H9 (cell line): ENCODE measurements around the gene LRTM2. TPM values are rescaled to one million over a fixed set of nuclear protein-coding genes. Genes with fewer than 3 reads are reported as not detected.

Source experiments
- DNase-seq: peaks from one replicate; pipeline ENCODE4 v3.0.0-alpha.2; 2017
- H2AFZ ChIP-seq: one replicate; pipeline ENCODE4 v1.6.1; 2013; ENCODE audit warnings: mild to moderate bottlenecking, low read length, control low read depth, moderate library complexity
- H2AK5ac ChIP-seq: 2 replicates; pipeline ENCODE4 v1.6.1; 2013; ENCODE audit warnings: low read length, control low read depth, mixed read lengths; ENCODE audit not compliant: insufficient read length
- H2BK120ac ChIP-seq: one replicate; pipeline ENCODE4 v1.6.1; 2013; ENCODE audit warnings: low read depth, mild to moderate bottlenecking, low read length, control low read depth, inconsistent platforms; ENCODE audit not compliant: poor library complexity, severe bottlenecking
- H2BK12ac ChIP-seq: 2 replicates; pipeline ENCODE4 v1.6.1; 2013; ENCODE audit warnings: low read length, control low read depth, mixed read lengths, low read depth; ENCODE audit not compliant: insufficient read length
- H2BK15ac ChIP-seq: 2 replicates; pipeline ENCODE4 v1.6.1; 2013; ENCODE audit warnings: low read depth, low read length, control low read depth
- H2BK20ac ChIP-seq: one replicate; pipeline ENCODE4 v1.6.1; 2013; ENCODE audit warnings: low read depth, mild to moderate bottlenecking, low read length, control low read depth, inconsistent platforms; ENCODE audit not compliant: poor library complexity, severe bottlenecking
- H2BK5ac ChIP-seq: 2 replicates; pipeline ENCODE4 v1.6.1; 2013; ENCODE audit warnings: low read length, control low read depth, mixed read lengths; ENCODE audit not compliant: insufficient read length
- H3K14ac ChIP-seq: 2 replicates; pipeline ENCODE4 v1.6.1; 2013; ENCODE audit warnings: low read length, control low read depth; ENCODE audit not compliant: insufficient read depth
- H3K18ac ChIP-seq: 2 replicates; pipeline ENCODE4 v1.6.1; 2013; ENCODE audit warnings: low read depth, mild to moderate bottlenecking, mixed read lengths, low read length, control low read depth; ENCODE audit not compliant: insufficient read length
- H3K23ac ChIP-seq: 2 replicates; pipeline ENCODE4 v1.6.1; 2013; ENCODE audit warnings: low read length, control low read depth, mixed read lengths, low read depth; ENCODE audit not compliant: insufficient read length
- H3K23me2 ChIP-seq: 2 replicates; pipeline ENCODE4 v1.6.1; 2013; ENCODE audit warnings: low read depth, mild to moderate bottlenecking, mixed read lengths, low read length, control low read depth; ENCODE audit not compliant: insufficient read length, poor library complexity, severe bottlenecking
- H3K27ac ChIP-seq: 2 replicates; pipeline ENCODE4 v1.5.1; 2013; ENCODE audit warnings: low read length, control low read depth, mixed read lengths, low read depth; ENCODE audit not compliant: insufficient read length
- H3K27me3 ChIP-seq: 2 replicates; pipeline ENCODE4 v1.6.1; 2013; ENCODE audit warnings: low read length, control low read depth, inconsistent platforms; ENCODE audit not compliant: insufficient read depth
- H3K4ac ChIP-seq: 2 replicates; pipeline ENCODE4 v1.6.1; 2013; ENCODE audit warnings: low read depth, mild to moderate bottlenecking, control low read depth, inconsistent platforms, low read length, moderate library complexity
- H3K4me1 ChIP-seq: 2 replicates; pipeline ENCODE4 v1.6.1; 2013; ENCODE audit warnings: low read length, control low read depth, inconsistent platforms; ENCODE audit not compliant: insufficient read depth
- H3K4me2 ChIP-seq: 2 replicates; pipeline ENCODE4 v1.6.1; 2013; ENCODE audit warnings: low read length, control low read depth, mixed read lengths; ENCODE audit not compliant: insufficient read length, insufficient read depth
- H3K56ac ChIP-seq: 2 replicates; pipeline ENCODE4 v1.6.1; 2013; ENCODE audit warnings: low read depth, mild to moderate bottlenecking, mixed read lengths, low read length, control low read depth; ENCODE audit not compliant: insufficient read length
- H3K79me1 ChIP-seq: 2 replicates; pipeline ENCODE4 v1.6.1; 2013; ENCODE audit warnings: low read depth, mild to moderate bottlenecking, moderate library complexity, low read length, control low read depth, inconsistent platforms; ENCODE audit not compliant: insufficient read depth, poor library complexity, severe bottlenecking
- H3K79me2 ChIP-seq: 2 replicates; pipeline ENCODE4 v1.6.1; 2013; ENCODE audit warnings: low read length, control low read depth, inconsistent platforms; ENCODE audit not compliant: insufficient read depth
- H3K9ac ChIP-seq: 2 replicates; pipeline ENCODE4 v1.6.1; 2013; ENCODE audit warnings: low read length, control low read depth, mixed read lengths; ENCODE audit not compliant: insufficient read length; ENCODE audit errors: extremely low read depth
- H3K9me3 ChIP-seq: one replicate; pipeline ENCODE4 v1.6.1; 2013; ENCODE audit warnings: low read depth, low read length, inconsistent platforms; ENCODE audit not compliant: control insufficient read depth
- H3T11ph ChIP-seq: one replicate; pipeline ENCODE4 v1.6.1; 2013; ENCODE audit warnings: mild to moderate bottlenecking, low read length, control low read depth, inconsistent platforms
- H4K20me1 ChIP-seq: one replicate; pipeline ENCODE4 v1.6.1; 2013; ENCODE audit not compliant: control insufficient read depth, insufficient read length, insufficient read depth
- H4K5ac ChIP-seq: 2 replicates; pipeline ENCODE4 v1.6.1; 2013; ENCODE audit warnings: low read depth, mild to moderate bottlenecking, mixed read lengths, low read length, control low read depth; ENCODE audit not compliant: insufficient read length
- H4K8ac ChIP-seq: replicated peaks from 2 replicates; pipeline ENCODE4 v1.6.1; 2013; ENCODE audit warnings: low read length, control low read depth, mixed read lengths, low read depth; ENCODE audit not compliant: insufficient read length
- H4K91ac ChIP-seq: 2 replicates; pipeline ENCODE4 v1.6.1; 2013; ENCODE audit warnings: low read depth, mild to moderate bottlenecking, moderate library complexity, mixed read lengths, low read length, control low read depth; ENCODE audit not compliant: insufficient read length
- H3K27ac Mint-ChIP-seq, 3 experiments: 2 replicates in 2 of 3; 3 replicates in 1 of 3; pipeline ENCODE4 v1.8.0; 2020 to 2021; ENCODE audit warnings: mixed read lengths in 3 of 3, mild to moderate bottlenecking in 1 of 3, moderate library complexity in 1 of 3
- H3K27me3 Mint-ChIP-seq: 2 replicates; pipeline ENCODE4 v1.8.0; 2021; ENCODE audit warnings: low read depth, mild to moderate bottlenecking, moderate library complexity, mixed read lengths
- H3K36me3 Mint-ChIP-seq, 3 experiments: 2 replicates in 2 of 3; 3 replicates in 1 of 3; pipeline ENCODE4 v1.8.0; 2020 to 2021; ENCODE audit warnings: low read depth in 3 of 3, mixed read lengths in 3 of 3; ENCODE audit not compliant: insufficient read depth in 1 of 3
- H3K4me1 Mint-ChIP-seq, 2 experiments: 2 replicates each; pipeline ENCODE4 v1.8.0; 2020; ENCODE audit warnings: mixed read lengths in 2 of 2
- H3K4me3 Mint-ChIP-seq, 2 experiments: 2 replicates in 1 of 2; 3 replicates in 1 of 2; pipeline ENCODE4 v1.8.0; 2020 to 2021; ENCODE audit warnings: mild to moderate bottlenecking in 2 of 2, mixed read lengths in 2 of 2, moderate library complexity in 1 of 2
- H3K9me3 Mint-ChIP-seq, 2 experiments: 2 replicates in 1 of 2; 3 replicates in 1 of 2; pipeline ENCODE4 v1.8.0; 2020; ENCODE audit warnings: mild to moderate bottlenecking in 2 of 2, mixed read lengths in 2 of 2, moderate library complexity in 1 of 2
- CTCF ChIP-seq: fragments of 200-600 bp; sonication (generic); conservative IDR thresholded peaks from 3 replicates; pipeline ENCODE4 v1.8.0; 2021; ENCODE audit warnings: antibody characterized with exemption, mild to moderate bottlenecking
- WGBS: extraction: QIAGEN DNeasy Blood & Tissue Kit; methylation state at CpG from one replicate; pipeline ENCODE4 v1.1.7; 2013; ENCODE audit warnings: missing lambda C conversion rate, low lambda C conversion rate, mixed read lengths; ENCODE audit not compliant: insufficient read length; ENCODE audit errors: extremely low coverage; 5-methylcytosine and 5-hydroxymethylcytosine counted together
- total RNA-seq: library from RNA; stranded (reverse); gene quantifications from 2 replicates; pipeline ENCODE4 v1.2.1, GENCODE V29; 2021

LRTM2 gene
- total RNA-seq, 1 experiment from 2014 or later: not detected

- no CpG with 5 or more reads among the region's 21 CpGs for WGBS
- H2BK12ac ChIP-seq: no peak overlapping the region
- TF ChIP-seq CTCF: no peak
- no peak overlapping the region for H4K91ac ChIP-seq
- H3T11ph ChIP-seq: no peak overlapping the region
- no peak overlapping the region for H3K18ac ChIP-seq
- no peak overlapping the region for H2AK5ac ChIP-seq
- no peaks in the 10 kb centered on the region for H3K9me3 ChIP-seq
- no peak overlapping the region for H3K27ac ChIP-seq
- H2BK20ac ChIP-seq: no peak overlapping the region
- H3K79me2 ChIP-seq: no peaks in the 10 kb centered on the region
- H2BK5ac ChIP-seq: no peak overlapping the region
- H3K79me1 ChIP-seq: no peaks in the 10 kb centered on the region
- H2BK120ac ChIP-seq: no peak overlapping the region
- H3K4me3 Mint-ChIP-seq: no peak overlapping the region
- no peak overlapping the region for H2BK15ac ChIP-seq
- H3K4me1 Mint-ChIP-seq: peaks cover 0 to 4% of the 10 kb centered on the region in 2 experiments; a peak in 1 of 4 replicates
- H3K9me3 Mint-ChIP-seq: no peaks in the 10 kb centered on the region
- H3K56ac ChIP-seq: no peak overlapping the region
- H2AFZ ChIP-seq: no peak overlapping the region
- H3K27me3 ChIP-seq: no peaks in the 10 kb centered on the region
- no peaks in the 10 kb centered on the region for H3K36me3 Mint-ChIP-seq
- H3K27ac Mint-ChIP-seq: peak overlapping the region in 1 of 3 experiments; percentile 21; a peak in 1 of 7 replicates
- no peaks in the 10 kb centered on the region for H3K4me1 ChIP-seq
- no peak overlapping the region for H4K8ac ChIP-seq
- no peak overlapping the region for H3K23ac ChIP-seq
- H3K27me3 Mint-ChIP-seq: peaks cover 6% of the 10 kb centered on the region
- no peak for DNase-seq
- no peak overlapping the region for H3K4ac ChIP-seq
- no peak overlapping the region for H3K9ac ChIP-seq
- H4K20me1 ChIP-seq: no peaks in the 10 kb centered on the region
- no peak overlapping the region for H4K5ac ChIP-seq
- H3K23me2 ChIP-seq: no peaks in the 10 kb centered on the region
- H3K4me2 ChIP-seq: no peak overlapping the region
- no peak overlapping the region; the same call in 1 of the 2 replicates for H3K14ac ChIP-seq
Observed at GRCh38 chr12:1810201-1810930, 10.0 kb upstream of the LRTM2 start.
